Keratinocyte (primary cell): Measurements from ENCODE around the gene ANKK1. TPM values are rescaled to one million over a fixed set of nuclear protein-coding genes. Genes with fewer than 3 reads are reported as not detected.

Experiments used
- DNase-seq: peaks from one replicate; pipeline ENCODE4 v3.0.0-alpha.2; 2011; ENCODE audit warnings: low read depth, missing footprints, low spot score
- FAIRE-seq: peaks from 2 replicates; lab custom pipeline; 2011; peaks lifted over from hg19 to GRCh38; lab: Jason Lieb, UNC
- H2AFZ ChIP-seq: 2 replicates; pipeline ENCODE4 v1.6.0; 2012; ENCODE audit warnings: low read length, control low read depth, inconsistent platforms; ENCODE audit not compliant: control insufficient read depth
- H3K27ac ChIP-seq: 2 replicates; pipeline ENCODE4 v1.5.1; 2011; ENCODE audit warnings: low read length; ENCODE audit not compliant: control insufficient read depth, insufficient read depth
- H3K27me3 ChIP-seq: 3 replicates; pipeline ENCODE4 v1.6.0; 2011; ENCODE audit warnings: low read length; ENCODE audit not compliant: control insufficient read depth, insufficient read depth; ENCODE audit errors: extremely low read depth
- H3K36me3 ChIP-seq, 2 experiments: 2 replicates in 1 of 2; 3 replicates in 1 of 2; pipeline ENCODE4 v1.5.1; 2011; ENCODE audit warnings: low read length in 2 of 2, mild to moderate bottlenecking in 1 of 2; ENCODE audit not compliant: control insufficient read depth in 2 of 2, insufficient read depth in 2 of 2; ENCODE audit errors: extremely low read depth in 1 of 2
- H3K4me1 ChIP-seq: 3 replicates; pipeline ENCODE4 v1.5.1; 2011; ENCODE audit warnings: low read length; ENCODE audit not compliant: control insufficient read depth, insufficient read depth; ENCODE audit errors: extremely low read depth
- H3K4me2 ChIP-seq: 3 replicates; pipeline ENCODE4 v1.6.0; 2011; ENCODE audit warnings: low read depth, low read length; ENCODE audit not compliant: control insufficient read depth, insufficient read depth; ENCODE audit errors: extremely low read depth
- H3K4me3 ChIP-seq, 3 experiments: fragments of 200-600 bp in 1 of 3; sonication (generic) in 1 of 3; 2 replicates in 2 of 3; 3 replicates in 1 of 3; pipeline ENCODE4 v1.5.1; 2011 to 2016; ENCODE audit warnings: low read length in 3 of 3, mild to moderate bottlenecking in 3 of 3, control low read depth in 2 of 3, inconsistent platforms in 1 of 3, low read depth in 1 of 3, mixed read lengths in 1 of 3, mixed run types in 1 of 3, moderate library complexity in 1 of 3; ENCODE audit not compliant: control insufficient read depth in 2 of 3, insufficient read depth in 2 of 3; ENCODE audit errors: extremely low read depth in 1 of 3
- H3K79me2 ChIP-seq: 2 replicates; pipeline ENCODE4 v1.6.0; 2012; ENCODE audit warnings: low read length; ENCODE audit not compliant: control insufficient read depth, insufficient read depth
- H3K9ac ChIP-seq: 3 replicates; pipeline ENCODE4 v1.6.0; 2011; ENCODE audit warnings: low read length; ENCODE audit not compliant: control insufficient read depth, insufficient read depth; ENCODE audit errors: extremely low read depth
- H3K9me1 ChIP-seq: 3 replicates; pipeline ENCODE4 v1.6.0; 2011; ENCODE audit warnings: low read length; ENCODE audit not compliant: control insufficient read depth, insufficient read depth; ENCODE audit errors: extremely low read depth
- H3K9me3 ChIP-seq: 2 replicates; pipeline ENCODE4 v1.5.1; 2012; ENCODE audit warnings: low read depth, low read length; ENCODE audit not compliant: control insufficient read depth
- H4K20me1 ChIP-seq: 3 replicates; pipeline ENCODE4 v1.6.0; 2011; ENCODE audit warnings: low read length; ENCODE audit not compliant: control insufficient read depth, insufficient read depth; ENCODE audit errors: extremely low read depth
- EZH2 ChIP-seq: IDR thresholded peaks from one replicate; pipeline ENCODE4 v1.6.1; 2012; ENCODE audit warnings: inconsistent platforms, mild to moderate bottlenecking, low read length, moderate library complexity
- dilution Hi-C: fragments of 300-500 bp; cut with MboI; formaldehyde crosslinking; loops from one replicate; pipeline ENCODE4 v1.7.0; 2020; ENCODE audit warnings: low sequenced_read_pairs; ENCODE audit not compliant: extremely low pct_ligation_motif_present
- polyA plus RNA-seq, 5 experiments: library from polyadenylated mRNA; depleted of rRNA in 3 of 5; stranded (reverse) in 3 of 5; stranded (forward) in 1 of 5; unstranded in 1 of 5; fragments of >200 nt; gene quantifications; 1 replicate in 1 of 5; 2 replicates in 3 of 5; 3 replicates in 1 of 5; pipeline versions ENCODE4 v1.2.1 to v1.2.3, GENCODE V29; 2011 to 2012; ENCODE audit warnings: missing spikeins in 2 of 5, low read depth in 1 of 5, low replicate concordance in 1 of 5
- TF ChIP-seq, protein P1 (sequence below), 3 experiments: IDR thresholded peaks in 1 of 3; conservative IDR thresholded peaks in 1 of 3; optimal IDR thresholded peaks in 1 of 3; 2 replicates in 2 of 3; 3 replicates in 1 of 3; pipeline versions ENCODE3 to v1.5.1; 2011; ENCODE audit warnings: low read length in 3 of 3, mild to moderate bottlenecking in 3 of 3, moderate library complexity in 2 of 3, control low read depth in 1 of 3, inconsistent platforms in 1 of 3; ENCODE audit not compliant: insufficient read depth in 2 of 3; ENCODE audit errors: extremely low read depth in 1 of 3

Gene ANKK1
- polyA plus RNA-seq, 1 donor (not counting 4 experiments of a cell fraction or from before 2014, with no cell fraction given) = 0.92 TPM

DNA sequence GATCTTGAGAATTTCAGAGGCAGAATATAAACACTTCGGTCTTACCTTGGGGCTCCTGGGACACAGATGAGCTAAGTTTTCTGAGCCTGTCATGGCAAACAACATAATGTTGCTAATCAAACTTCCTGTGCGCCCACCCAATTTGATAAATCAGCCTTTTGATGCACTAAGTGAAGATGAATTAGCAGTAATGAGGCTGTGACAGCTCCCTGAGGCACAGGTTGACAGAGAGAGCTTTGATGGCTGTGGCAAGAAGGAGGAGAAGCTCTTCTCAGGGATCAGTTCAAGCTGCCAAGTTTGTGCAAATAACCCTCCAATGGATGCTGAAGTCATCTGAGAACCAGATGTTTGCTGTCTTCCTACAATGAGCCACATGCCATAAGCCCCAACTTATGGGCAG is 53.2 kb downstream of the ANKK1 start:
- no peaks in the 10 kb centered on the region for H4K20me1 ChIP-seq
- peaks cover 3% of the 10 kb centered on the region for H3K4me1 ChIP-seq
- H2AFZ ChIP-seq = no peak overlapping the region
- no peak overlapping the region for H3K27ac ChIP-seq
- H3K9me1 ChIP-seq = no peaks in the 10 kb centered on the region
- no peaks in the 10 kb centered on the region for H3K79me2 ChIP-seq
- H3K36me3 ChIP-seq = no peaks in the 10 kb centered on the region
- H3K4me3 ChIP-seq = no peak overlapping the region
- no peak for DNase-seq
- dilution Hi-C loops = no loop called here
- no peak overlapping the region for H3K9ac ChIP-seq
- TF ChIP-seq, protein P1, sequence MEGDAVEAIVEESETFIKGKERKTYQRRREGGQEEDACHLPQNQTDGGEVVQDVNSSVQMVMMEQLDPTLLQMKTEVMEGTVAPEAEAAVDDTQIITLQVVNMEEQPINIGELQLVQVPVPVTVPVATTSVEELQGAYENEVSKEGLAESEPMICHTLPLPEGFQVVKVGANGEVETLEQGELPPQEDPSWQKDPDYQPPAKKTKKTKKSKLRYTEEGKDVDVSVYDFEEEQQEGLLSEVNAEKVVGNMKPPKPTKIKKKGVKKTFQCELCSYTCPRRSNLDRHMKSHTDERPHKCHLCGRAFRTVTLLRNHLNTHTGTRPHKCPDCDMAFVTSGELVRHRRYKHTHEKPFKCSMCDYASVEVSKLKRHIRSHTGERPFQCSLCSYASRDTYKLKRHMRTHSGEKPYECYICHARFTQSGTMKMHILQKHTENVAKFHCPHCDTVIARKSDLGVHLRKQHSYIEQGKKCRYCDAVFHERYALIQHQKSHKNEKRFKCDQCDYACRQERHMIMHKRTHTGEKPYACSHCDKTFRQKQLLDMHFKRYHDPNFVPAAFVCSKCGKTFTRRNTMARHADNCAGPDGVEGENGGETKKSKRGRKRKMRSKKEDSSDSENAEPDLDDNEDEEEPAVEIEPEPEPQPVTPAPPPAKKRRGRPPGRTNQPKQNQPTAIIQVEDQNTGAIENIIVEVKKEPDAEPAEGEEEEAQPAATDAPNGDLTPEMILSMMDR (optimal IDR thresholded peaks at IDR 0.05 in 1 of 3, IDR thresholded peaks at IDR 0.05 in 1 of 3, conservative IDR thresholded peaks at IDR 0.05 in 1 of 3; ENCODE audit: extremely low read depth in 1 of 3, insufficient read depth in 2 of 3, low read length in 3 of 3) = no peak
- TF ChIP-seq EZH2 = no peak
- no peaks in the 10 kb centered on the region for H3K27me3 ChIP-seq
- no peak overlapping the region for H3K4me2 ChIP-seq
- no peaks in the 10 kb centered on the region for H3K9me3 ChIP-seq
- no peak for FAIRE-seq

DNA sequence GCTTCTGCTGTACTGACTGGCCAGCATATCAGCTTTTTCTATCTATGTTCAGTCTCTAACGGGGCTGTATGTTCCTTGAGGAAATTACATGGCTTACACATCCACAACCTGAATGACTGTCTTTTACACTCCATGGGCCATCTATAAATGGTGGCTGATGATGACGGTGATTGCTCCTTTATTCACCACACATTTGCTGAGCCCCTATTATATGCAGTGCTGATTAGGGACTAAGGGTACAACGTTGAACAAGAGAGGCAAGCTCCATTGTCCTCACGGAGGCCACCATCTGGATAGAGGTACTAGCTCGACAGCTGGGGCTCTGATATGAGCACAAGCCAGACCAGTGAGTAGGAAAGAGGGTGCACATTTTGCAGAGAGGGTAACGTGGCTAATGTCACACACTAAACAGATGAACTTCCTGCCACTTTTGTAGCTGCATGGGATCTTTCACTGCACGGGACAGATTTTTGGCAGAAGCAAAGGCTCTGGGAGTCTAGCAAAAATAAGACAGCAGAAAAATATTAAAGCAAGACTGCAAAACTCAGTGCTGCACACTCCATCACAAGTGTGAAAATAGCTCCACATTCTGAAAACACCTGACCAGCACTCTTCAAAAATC is 57.0 kb downstream of the ANKK1 start:
- no peak overlapping the region for H3K27ac ChIP-seq
- H3K9me3 ChIP-seq = no peaks in the 10 kb centered on the region
- H3K4me1 ChIP-seq = peaks cover 33% of the 10 kb centered on the region
- DNase-seq (no peak), FAIRE-seq (no peak)
- H3K79me2 ChIP-seq = no peaks in the 10 kb centered on the region
- no peaks in the 10 kb centered on the region for H4K20me1 ChIP-seq
- H3K36me3 ChIP-seq = no peaks in the 10 kb centered on the region
- no peak overlapping the region for H2AFZ ChIP-seq
- TF ChIP-seq, protein P1 (optimal IDR thresholded peaks at IDR 0.05 in 1 of 3, IDR thresholded peaks at IDR 0.05 in 1 of 3, conservative IDR thresholded peaks at IDR 0.05 in 1 of 3; ENCODE audit: extremely low read depth in 1 of 3, insufficient read depth in 2 of 3, low read length in 3 of 3) = no peak
- TF ChIP-seq EZH2 = no peak
- no peak overlapping the region for H3K4me3 ChIP-seq
- dilution Hi-C loops = no loop called here
- H3K4me2 ChIP-seq = no peak overlapping the region
- H3K9me1 ChIP-seq = no peaks in the 10 kb centered on the region
- no peak overlapping the region for H3K9ac ChIP-seq
- H3K27me3 ChIP-seq = no peaks in the 10 kb centered on the region
